WTC11 (cell line): Measurements from ENCODE around the gene BLTP1. TPM values are rescaled to one million over a fixed set of nuclear protein-coding genes. Genes with fewer than 3 reads are reported as not detected.

ENCODE experiments used
- ATAC-seq: fragments of 200-7000 bp; cut with Tn5 transposase; 2 replicates; pipeline ENCODE4 v1.10.0; 2021; ENCODE audit warnings: mild to moderate bottlenecking, moderate library complexity
- CTCF ChIA-PET: fragments of 300-600 bp; sonication (Branson Sonifier 250); formaldehyde crosslinking; loops from one replicate; lab custom pipeline; 2021; ENCODE audit warnings: antibody characterized with exemption; lab: Charles Lee
- POLR2A ChIA-PET: fragments of 350-600 bp; sonication (Branson Sonifier 250); formaldehyde crosslinking; loops from one replicate; lab custom pipeline; 2021; ENCODE audit warnings: antibody characterized with exemption; lab: Charles Lee
- DNase-seq: peaks from one replicate; pipeline ENCODE4 v3.0.0; 2021; ENCODE audit warnings: low spot score
- H3K27ac Mint-ChIP-seq: 2 replicates; pipeline ENCODE4 v1.8.0; 2021; ENCODE audit warnings: mixed read lengths
- H3K27me3 Mint-ChIP-seq: 2 replicates; pipeline ENCODE4 v1.8.0; 2021; ENCODE audit warnings: low read depth, mild to moderate bottlenecking, moderate library complexity, mixed read lengths
- H3K36me3 Mint-ChIP-seq: 2 replicates; pipeline ENCODE4 v1.8.0; 2021; ENCODE audit warnings: mixed read lengths
- H3K4me1 Mint-ChIP-seq: 2 replicates; pipeline ENCODE4 v1.8.0; 2022; ENCODE audit warnings: mixed read lengths
- H3K4me3 Mint-ChIP-seq: 2 replicates; pipeline ENCODE4 v1.8.0; 2021; ENCODE audit warnings: mild to moderate bottlenecking, moderate library complexity, mixed read lengths
- H3K9me3 Mint-ChIP-seq: 2 replicates; pipeline ENCODE4 v1.8.0; 2021; ENCODE audit warnings: mixed read lengths
- AFF4 ChIP-seq: sonication (generic); formaldehyde crosslinking; IDR thresholded peaks from 2 replicates; pipeline ENCODE4 v1.8.1; 2023; ENCODE audit warnings: mild to moderate bottlenecking, missing genetic modification reagents, borderline replicate concordance
- ARID4B ChIP-seq: sonication (generic); formaldehyde crosslinking; IDR thresholded peaks from 2 replicates; pipeline ENCODE4 v1.8.0; 2023; ENCODE audit warnings: missing genetic modification reagents, mild to moderate bottlenecking, borderline replicate concordance
- FOXP1 ChIP-seq: sonication (generic); formaldehyde crosslinking; IDR thresholded peaks from 2 replicates; pipeline ENCODE4 v1.8.0; 2022; ENCODE audit warnings: missing genetic modification reagents, mild to moderate bottlenecking, moderate library complexity, borderline replicate concordance
- GABPB1 ChIP-seq: sonication (generic); formaldehyde crosslinking; IDR thresholded peaks from 2 replicates; pipeline ENCODE4 v1.8.1; 2023; ENCODE audit warnings: mild to moderate bottlenecking, missing genetic modification reagents
- JAZF1 ChIP-seq: fragments of 250-450 bp; sonication (Bioruptor Pico); IDR thresholded peaks from 2 replicates; pipeline ENCODE4 v1.9.0; 2021; ENCODE audit warnings: moderate library complexity, mild to moderate bottlenecking, inconsistent platforms
- KAT7 ChIP-seq: sonication (generic); formaldehyde crosslinking; IDR thresholded peaks from 2 replicates; pipeline ENCODE4 v1.8.1; 2023; ENCODE audit warnings: missing genetic modification reagents, mild to moderate bottlenecking, borderline replicate concordance
- MLX ChIP-seq: sonication (generic); formaldehyde crosslinking; IDR thresholded peaks from 2 replicates; pipeline ENCODE4 v1.8.1; 2023; ENCODE audit warnings: mild to moderate bottlenecking, missing genetic modification reagents, moderate library complexity
- NFYB ChIP-seq: sonication (generic); formaldehyde crosslinking; conservative IDR thresholded peaks from 2 replicates; pipeline ENCODE4 v1.8.0; 2022; ENCODE audit warnings: low read depth, missing genetic modification reagents
- NR3C1 ChIP-seq: sonication (generic); formaldehyde crosslinking; conservative IDR thresholded peaks from 2 replicates; pipeline ENCODE4 v1.8.1; 2023; ENCODE audit warnings: low read depth, mild to moderate bottlenecking, missing genetic modification reagents
- PRRX2 ChIP-seq: fragments of 250-450 bp; sonication (Bioruptor Pico); IDR thresholded peaks from 2 replicates; pipeline ENCODE4 v1.8.0; 2021; ENCODE audit warnings: mild to moderate bottlenecking
- SMAD3 ChIP-seq: sonication (generic); formaldehyde crosslinking; IDR thresholded peaks from 2 replicates; pipeline ENCODE4 v1.8.0; 2022; ENCODE audit warnings: missing genetic modification reagents, mild to moderate bottlenecking, borderline replicate concordance
- TEAD4 ChIP-seq: sonication (generic); formaldehyde crosslinking; IDR thresholded peaks from 2 replicates; pipeline ENCODE4 v1.8.0; 2022; ENCODE audit warnings: mild to moderate bottlenecking, missing genetic modification reagents
- ZMAT4 ChIP-seq: fragments of 250-450 bp; sonication (Bioruptor Pico); IDR thresholded peaks from 2 replicates; pipeline ENCODE4 v1.9.0; 2021; ENCODE audit warnings: mild to moderate bottlenecking
- ZNF138 ChIP-seq: sonication (generic); formaldehyde crosslinking; conservative IDR thresholded peaks from 2 replicates; pipeline ENCODE4 v1.8.1; 2022; ENCODE audit warnings: mild to moderate bottlenecking, moderate library complexity, missing genetic modification reagents
- ZNF317 ChIP-seq: sonication (generic); formaldehyde crosslinking; IDR thresholded peaks from 2 replicates; pipeline ENCODE4 v1.8.1; 2023; ENCODE audit warnings: low read depth, mild to moderate bottlenecking, moderate library complexity, missing genetic modification reagents, borderline replicate concordance
- ZNF423 ChIP-seq: fragments of 250-450 bp; sonication (Bioruptor Pico); IDR thresholded peaks from 2 replicates; pipeline ENCODE4 v2.1.2; 2022; ENCODE audit warnings: mild to moderate bottlenecking, moderate library complexity
- total RNA-seq: library from RNA; stranded (reverse); gene quantifications from 3 replicates; pipeline ENCODE4 v1.2.3, GENCODE V29; 2021
- TF ChIP-seq, protein P1 (sequence below): sonication (generic); formaldehyde crosslinking; IDR thresholded peaks from 2 replicates; pipeline ENCODE4 v1.8.1; 2023; ENCODE audit warnings: mild to moderate bottlenecking, missing genetic modification reagents, moderate library complexity
- TF ChIP-seq, protein P2 (sequence below): sonication (generic); formaldehyde crosslinking; IDR thresholded peaks from 2 replicates; pipeline ENCODE4 v1.8.1; 2023; ENCODE audit warnings: mild to moderate bottlenecking, missing genetic modification reagents
- TF ChIP-seq, protein P3 (sequence below): sonication (generic); formaldehyde crosslinking; IDR thresholded peaks from 2 replicates; pipeline ENCODE4 v1.8.1; 2023; ENCODE audit warnings: mild to moderate bottlenecking, moderate library complexity, missing genetic modification reagents
- TF ChIP-seq, protein P4 (sequence below): sonication (generic); formaldehyde crosslinking; IDR thresholded peaks from 2 replicates; pipeline ENCODE4 v1.8.1; 2023; ENCODE audit warnings: mild to moderate bottlenecking, missing genetic modification reagents

The BLTP1 gene
- total RNA-seq, 1 experiment from 2014 or later, result 32.1 TPM

DNA sequence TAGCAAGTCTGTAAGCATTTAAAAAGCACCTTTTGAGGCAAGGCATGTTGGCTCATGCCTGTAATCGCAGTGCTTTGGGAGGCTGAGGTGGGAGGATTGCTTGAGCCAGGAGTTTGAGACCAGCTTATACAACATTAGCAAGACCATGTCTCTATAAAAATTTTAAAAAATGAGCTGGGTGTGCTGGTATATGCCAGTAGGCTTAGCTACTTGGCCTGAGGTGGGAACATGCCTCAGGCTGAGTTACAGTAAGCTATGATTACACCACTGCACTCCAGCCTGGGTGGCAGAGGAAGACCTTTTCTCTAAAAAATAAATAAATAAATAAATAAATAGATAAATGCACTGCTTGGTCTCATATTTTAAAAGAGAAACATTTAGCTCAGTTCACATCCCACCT lies 26.8 kb downstream of the BLTP1 start (continued):
- TF ChIP-seq ZNF138 (CRISPR knock-in tag) (no peak), TEAD4 (no peak), ZNF317 (no peak), GABPB1 (CRISPR knock-in tag) (no peak), ZNF423 (CRISPR knock-in tag) (no peak), MLX (CRISPR knock-in tag) (no peak)
- TF ChIP-seq, protein P1, sequence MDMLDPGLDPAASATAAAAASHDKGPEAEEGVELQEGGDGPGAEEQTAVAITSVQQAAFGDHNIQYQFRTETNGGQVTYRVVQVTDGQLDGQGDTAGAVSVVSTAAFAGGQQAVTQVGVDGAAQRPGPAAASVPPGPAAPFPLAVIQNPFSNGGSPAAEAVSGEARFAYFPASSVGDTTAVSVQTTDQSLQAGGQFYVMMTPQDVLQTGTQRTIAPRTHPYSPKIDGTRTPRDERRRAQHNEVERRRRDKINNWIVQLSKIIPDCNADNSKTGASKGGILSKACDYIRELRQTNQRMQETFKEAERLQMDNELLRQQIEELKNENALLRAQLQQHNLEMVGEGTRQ (CRISPR knock-in tag), result no peak

GRCh38 chr4:122195718-122196117 lies 43.6 kb downstream of the BLTP1 start:
- Mint-ChIP-seq H3K9me3 (no peaks in the 10 kb centered on the region), H3K36me3 (0 out of 2 replicates have a peak, but pooled peaks cover 2% of the 10 kb centered on the region), H3K27ac (no peak overlapping the region), H3K27me3 (no peaks in the 10 kb centered on the region), H3K4me1 (no peaks in the 10 kb centered on the region), H3K4me3 (no peak overlapping the region)
- ChIA-PET POLR2A (no interaction called here), CTCF (no interaction called here)
- DNase-seq, result no peak
- no peak for ATAC-seq
- TF ChIP-seq KAT7 (CRISPR knock-in tag), result no peak
- no peak for TF ChIP-seq NR3C1 (CRISPR knock-in tag)
- TF ChIP-seq, protein P1 (CRISPR knock-in tag), result no peak
- TF ChIP-seq PRRX2 (CRISPR knock-in tag), result no peak
- TF ChIP-seq ZMAT4 (CRISPR knock-in tag), result no peak
- TF ChIP-seq NFYB (CRISPR knock-in tag), result no peak
- TF ChIP-seq, protein P2, sequence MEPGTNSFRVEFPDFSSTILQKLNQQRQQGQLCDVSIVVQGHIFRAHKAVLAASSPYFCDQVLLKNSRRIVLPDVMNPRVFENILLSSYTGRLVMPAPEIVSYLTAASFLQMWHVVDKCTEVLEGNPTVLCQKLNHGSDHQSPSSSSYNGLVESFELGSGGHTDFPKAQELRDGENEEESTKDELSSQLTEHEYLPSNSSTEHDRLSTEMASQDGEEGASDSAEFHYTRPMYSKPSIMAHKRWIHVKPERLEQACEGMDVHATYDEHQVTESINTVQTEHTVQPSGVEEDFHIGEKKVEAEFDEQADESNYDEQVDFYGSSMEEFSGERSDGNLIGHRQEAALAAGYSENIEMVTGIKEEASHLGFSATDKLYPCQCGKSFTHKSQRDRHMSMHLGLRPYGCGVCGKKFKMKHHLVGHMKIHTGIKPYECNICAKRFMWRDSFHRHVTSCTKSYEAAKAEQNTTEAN (CRISPR knock-in tag), result no peak
- TF ChIP-seq ARID4B, result no peak
- TF ChIP-seq, protein P3, sequence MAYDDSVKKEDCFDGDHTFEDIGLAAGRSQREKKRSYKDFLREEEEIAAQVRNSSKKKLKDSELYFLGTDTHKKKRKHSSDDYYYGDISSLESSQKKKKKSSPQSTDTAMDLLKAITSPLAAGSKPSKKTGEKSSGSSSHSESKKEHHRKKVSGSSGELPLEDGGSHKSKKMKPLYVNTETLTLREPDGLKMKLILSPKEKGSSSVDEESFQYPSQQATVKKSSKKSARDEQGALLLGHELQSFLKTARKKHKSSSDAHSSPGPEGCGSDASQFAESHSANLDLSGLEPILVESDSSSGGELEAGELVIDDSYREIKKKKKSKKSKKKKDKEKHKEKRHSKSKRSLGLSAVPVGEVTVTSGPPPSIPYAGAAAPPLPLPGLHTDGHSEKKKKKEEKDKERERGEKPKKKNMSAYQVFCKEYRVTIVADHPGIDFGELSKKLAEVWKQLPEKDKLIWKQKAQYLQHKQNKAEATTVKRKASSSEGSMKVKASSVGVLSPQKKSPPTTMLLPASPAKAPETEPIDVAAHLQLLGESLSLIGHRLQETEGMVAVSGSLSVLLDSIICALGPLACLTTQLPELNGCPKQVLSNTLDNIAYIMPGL (CRISPR knock-in tag), result no peak
- no peak for TF ChIP-seq AFF4 (CRISPR knock-in tag)
- TF ChIP-seq JAZF1 (CRISPR knock-in tag), result no peak
- TF ChIP-seq SMAD3 (CRISPR knock-in tag), result no peak
- no peak for TF ChIP-seq FOXP1 (CRISPR knock-in tag)
- TF ChIP-seq, protein P4, sequence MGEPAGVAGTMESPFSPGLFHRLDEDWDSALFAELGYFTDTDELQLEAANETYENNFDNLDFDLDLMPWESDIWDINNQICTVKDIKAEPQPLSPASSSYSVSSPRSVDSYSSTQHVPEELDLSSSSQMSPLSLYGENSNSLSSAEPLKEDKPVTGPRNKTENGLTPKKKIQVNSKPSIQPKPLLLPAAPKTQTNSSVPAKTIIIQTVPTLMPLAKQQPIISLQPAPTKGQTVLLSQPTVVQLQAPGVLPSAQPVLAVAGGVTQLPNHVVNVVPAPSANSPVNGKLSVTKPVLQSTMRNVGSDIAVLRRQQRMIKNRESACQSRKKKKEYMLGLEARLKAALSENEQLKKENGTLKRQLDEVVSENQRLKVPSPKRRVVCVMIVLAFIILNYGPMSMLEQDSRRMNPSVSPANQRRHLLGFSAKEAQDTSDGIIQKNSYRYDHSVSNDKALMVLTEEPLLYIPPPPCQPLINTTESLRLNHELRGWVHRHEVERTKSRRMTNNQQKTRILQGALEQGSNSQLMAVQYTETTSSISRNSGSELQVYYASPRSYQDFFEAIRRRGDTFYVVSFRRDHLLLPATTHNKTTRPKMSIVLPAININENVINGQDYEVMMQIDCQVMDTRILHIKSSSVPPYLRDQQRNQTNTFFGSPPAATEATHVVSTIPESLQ (CRISPR knock-in tag), result no peak
